ENCODE data around the gene BPIFB2. TPM values are rescaled to one million over a fixed set of nuclear protein-coding genes. Genes with fewer than 3 reads are reported as not detected.

Gene BPIFB2
- total and polyA plus RNA-seq, 2 donors (not counting 3 experiments of a cell fraction or from before 2014, with no cell fraction given): not detected

GRCh38 chr20:33068251-33068939, 60.9 kb downstream of the BPIFB2 start:
- Histone ChIP-seq H3K4me2 (ENCODE audit: insufficient read depth, low read length) (no peak overlapping the region), H3K4me1 (ENCODE audit: control insufficient read depth, extremely low read depth, insufficient read depth, low read length) (no peaks in the 10 kb centered on the region), H3K36me3 (ENCODE audit: control insufficient read depth in 2 of 2, extremely low read depth in 1 of 2, insufficient read depth in 2 of 2, low read length in 2 of 2) (no peaks in the 10 kb centered on the region), H3K9ac (replicated peaks; ENCODE audit: extremely low read depth, insufficient read depth, low read length) (no peak overlapping the region), H3K27me3 (ENCODE audit: control insufficient read depth in 2 of 2, insufficient read depth in 2 of 2, low read length in 2 of 2) (no peaks in the 10 kb centered on the region), H2AFZ (ENCODE audit: low read depth, low read length) (no peak overlapping the region), H3K4me3 (replicated peaks in 1 of 3; ENCODE audit: insufficient read depth in 1 of 3, low read depth in 1 of 3, low read length in 3 of 3) (no peak overlapping the region), H3K79me2 (ENCODE audit: control insufficient read depth, insufficient read depth, low read length) (no peaks in the 10 kb centered on the region), H3K9me1 (replicated peaks; ENCODE audit: control insufficient read depth, extremely low read depth, insufficient read depth, low read length) (no peaks in the 10 kb centered on the region), H3K9me3 (replicated peaks; ENCODE audit: control insufficient read depth, insufficient read depth, low read length) (no peaks in the 10 kb centered on the region), H4K20me1 (replicated peaks; ENCODE audit: control insufficient read depth, extremely low read depth, insufficient read depth, low read length) (no peaks in the 10 kb centered on the region), H3K27ac (ENCODE audit: insufficient read depth, low read depth, low read length) (no peak overlapping the region)
- ChIA-PET POLR2A (no interaction called here), CTCF (interaction anchor here (1.1 kb wide), 1 partner anchor 57 kb away, joined by 4 read pairs; no protein-coding TSS in a partner anchor)
- BruUV-seq (replicated peaks): no TSS peak
- intact Hi-C loops (cut with micrococcal nuclease): no loop called here
- FAIRE-seq (no peak), DNase-seq (ENCODE audit: low read depth, low spot score) (no peak)
- TF ChIP-seq POLR2AphosphoS5 (IDR thresholded peaks at IDR 0.05; ENCODE audit: insufficient read depth, low read depth, low read length) (no peak), FOS (IDR thresholded peaks at IDR 0.05; ENCODE audit: borderline replicate concordance, insufficient read depth, low read length) (no peak), MYC (IDR thresholded peaks at IDR 0.05; ENCODE audit: low read depth, low read length) (no peak), JUN (IDR thresholded peaks at IDR 0.05; ENCODE audit: borderline replicate concordance, insufficient read depth, insufficient read length, low read depth) (no peak), CTCF (IDR thresholded peaks at IDR 0.05; ENCODE audit: extremely low read depth in 1 of 2, insufficient read depth in 1 of 2, low read depth in 1 of 2, low read length in 2 of 2) (no peak), EZH2 (IDR thresholded peaks at IDR 0.05; ENCODE audit: borderline replicate concordance, low read depth, low read length, severe bottlenecking) (no peak)
- TF ChIP-seq, protein P1, sequence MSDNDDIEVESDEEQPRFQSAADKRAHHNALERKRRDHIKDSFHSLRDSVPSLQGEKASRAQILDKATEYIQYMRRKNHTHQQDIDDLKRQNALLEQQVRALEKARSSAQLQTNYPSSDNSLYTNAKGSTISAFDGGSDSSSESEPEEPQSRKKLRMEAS (IDR thresholded peaks at IDR 0.05; ENCODE audit: insufficient read depth, insufficient read length): no peak
- dilution Hi-C loops (cut with MboI; ENCODE audit: extremely low pct_ligation_motif_present, low sequenced_read_pairs): no loop called here

All from endothelial cell of umbilical vein (primary cell).